Measurements from ENCODE around the gene GSTK1. TPM values are rescaled to one million over a fixed set of nuclear protein-coding genes. Genes with fewer than 3 reads are reported as not detected.

The GSTK1 gene
- total and polyA plus RNA-seq, 10 of the 15 experiments (the other 5 are each of a cell fraction or from before 2014, with no cell fraction given), result 76.2 to 166 (median 127) TPM

DNA sequence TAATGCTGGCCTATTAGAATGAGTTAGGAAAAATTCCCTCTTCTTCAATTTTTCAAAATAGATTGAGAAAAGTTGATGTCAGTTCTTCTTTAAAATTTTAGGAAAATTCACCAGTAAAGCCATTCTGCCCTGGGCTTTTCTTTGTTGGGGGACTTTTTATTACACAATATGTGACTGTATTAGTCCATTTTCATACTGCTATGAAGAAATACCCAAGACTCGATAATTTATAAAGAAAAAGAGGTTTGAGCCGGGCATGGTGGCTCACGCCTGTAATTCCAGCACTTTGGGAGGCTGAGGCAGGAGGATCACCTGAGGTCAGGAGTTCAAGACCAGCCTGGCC, 28.7 kb upstream of the GSTK1 start:
- no peak overlapping the region for H3K4me3 ChIP-seq
- DNase-seq (ENCODE audit: low read depth, low spot score), result no peak
- in situ Hi-C loops (cut with MboI) (no loop called here), intact Hi-C loops (cut with micrococcal nuclease; ENCODE audit: unreplicated experiment) (no loop called here)
- no peaks in the 10 kb centered on the region for H3K79me2 ChIP-seq (ENCODE audit: control insufficient read depth, insufficient read depth, low read length)
- ChIA-PET CTCF (interaction anchor here (0.8 kb wide), 1 partner anchor 19 kb away, joined by 3 read pairs; no protein-coding TSS in a partner anchor), SMC1A (ENCODE audit: uncharacterized antibody, unreplicated experiment) (no interaction called here), RAD21 (ENCODE audit: unreplicated experiment) (no interaction called here), POLR2A (no interaction called here)
- H3K4me2 ChIP-seq (ENCODE audit: control insufficient read depth, insufficient read depth), result no peak overlapping the region
- H3K36me3 ChIP-seq (ENCODE audit: control insufficient read depth in 2 of 2, insufficient read depth in 2 of 2, low read length in 1 of 2), result no peaks in the 10 kb centered on the region
- H3K9ac ChIP-seq (ENCODE audit: control insufficient read depth, insufficient read depth, low read length), result no peak overlapping the region
- no peak for FAIRE-seq
- H2AFZ ChIP-seq (ENCODE audit: control insufficient read depth, low read depth, low read length), result no peak overlapping the region
- no peaks in the 10 kb centered on the region for H3K27me3 ChIP-seq (replicated peaks in 1 of 2; ENCODE audit: control insufficient read depth in 2 of 2, insufficient read depth in 2 of 2, low read length in 1 of 2)
- TF ChIP-seq SUPT20H (IDR thresholded peaks at IDR 0.05; ENCODE audit: borderline replicate concordance, control insufficient read depth, low read depth, low read length) (no peak), RBBP5 (conservative IDR thresholded peaks at IDR 0.05) (no peak), EP300 (IDR thresholded peaks at IDR 0.05; ENCODE audit: borderline replicate concordance in 1 of 2, control insufficient read depth in 1 of 2, low read depth in 2 of 2, low read length in 2 of 2) (no peak), SREBF1 (IDR thresholded peaks at IDR 0.05; ENCODE audit: low read length) (no peak)
- TF ChIP-seq, protein P1, sequence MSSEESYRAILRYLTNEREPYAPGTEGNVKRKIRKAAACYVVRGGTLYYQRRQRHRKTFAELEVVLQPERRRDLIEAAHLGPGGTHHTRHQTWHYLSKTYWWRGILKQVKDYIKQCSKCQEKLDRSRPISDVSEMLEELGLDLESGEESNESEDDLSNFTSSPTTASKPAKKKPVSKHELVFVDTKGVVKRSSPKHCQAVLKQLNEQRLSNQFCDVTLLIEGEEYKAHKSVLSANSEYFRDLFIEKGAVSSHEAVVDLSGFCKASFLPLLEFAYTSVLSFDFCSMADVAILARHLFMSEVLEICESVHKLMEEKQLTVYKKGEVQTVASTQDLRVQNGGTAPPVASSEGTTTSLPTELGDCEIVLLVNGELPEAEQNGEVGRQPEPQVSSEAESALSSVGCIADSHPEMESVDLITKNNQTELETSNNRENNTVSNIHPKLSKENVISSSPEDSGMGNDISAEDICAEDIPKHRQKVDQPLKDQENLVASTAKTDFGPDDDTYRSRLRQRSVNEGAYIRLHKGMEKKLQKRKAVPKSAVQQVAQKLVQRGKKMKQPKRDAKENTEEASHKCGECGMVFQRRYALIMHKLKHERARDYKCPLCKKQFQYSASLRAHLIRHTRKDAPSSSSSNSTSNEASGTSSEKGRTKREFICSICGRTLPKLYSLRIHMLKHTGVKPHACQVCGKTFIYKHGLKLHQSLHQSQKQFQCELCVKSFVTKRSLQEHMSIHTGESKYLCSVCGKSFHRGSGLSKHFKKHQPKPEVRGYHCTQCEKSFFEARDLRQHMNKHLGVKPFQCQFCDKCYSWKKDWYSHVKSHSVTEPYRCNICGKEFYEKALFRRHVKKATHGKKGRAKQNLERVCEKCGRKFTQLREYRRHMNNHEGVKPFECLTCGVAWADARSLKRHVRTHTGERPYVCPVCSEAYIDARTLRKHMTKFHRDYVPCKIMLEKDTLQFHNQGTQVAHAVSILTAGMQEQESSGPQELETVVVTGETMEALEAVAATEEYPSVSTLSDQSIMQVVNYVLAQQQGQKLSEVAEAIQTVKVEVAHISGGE (CRISPR knock-in tag; IDR thresholded peaks at IDR 0.05), result no peak
- no TSS peak for BruUV-seq (replicated peaks)
- H3K4me1 ChIP-seq (ENCODE audit: control insufficient read depth, insufficient read depth, low read length), result no peaks in the 10 kb centered on the region
- no peaks in the 10 kb centered on the region for H4K20me1 ChIP-seq (ENCODE audit: control insufficient read depth, insufficient read depth)
- no peaks in the 10 kb centered on the region; the same call in 2 of the 3 replicates for H3K9me3 ChIP-seq (replicated peaks; ENCODE audit: control insufficient read depth, insufficient read depth, low read length)
- WGBS (ENCODE audit: insufficient coverage, insufficient replicate concordance, low lambda C conversion rate, missing lambda C conversion rate), result 7% methylated on average over 3 of the region's 3 CpGs
- ATAC-seq, result no peak
- no peak overlapping the region for H3K27ac ChIP-seq (ENCODE audit: control insufficient read depth, insufficient read depth)
